Adipocyte (in vitro differentiated cells): ENCODE data around the gene BCL2.

Experiments used
- DNase-seq: peaks from one replicate; pipeline ENCODE4 v3.0.0-alpha.2; 2015; ENCODE audit warnings: low read depth
- H3K27me3 ChIP-seq: replicated peaks from 2 replicates; pipeline ENCODE4 v1.7.0; 2013; ENCODE audit warnings: mild to moderate bottlenecking, low read length, moderate library complexity; ENCODE audit not compliant: control insufficient read depth, insufficient read depth
- H3K36me3 ChIP-seq: 2 replicates; pipeline ENCODE4 v1.7.0; 2013; ENCODE audit warnings: low read length, mild to moderate bottlenecking, moderate library complexity; ENCODE audit not compliant: control insufficient read depth, insufficient read depth, severe bottlenecking
- H3K4me1 ChIP-seq: 2 replicates; pipeline ENCODE4 v1.7.0; 2013; ENCODE audit warnings: mild to moderate bottlenecking, low read length, moderate library complexity; ENCODE audit not compliant: control insufficient read depth, insufficient read depth
- H3K4me3 ChIP-seq: 2 replicates; pipeline ENCODE4 v1.7.0; 2013; ENCODE audit warnings: mild to moderate bottlenecking, low read length, moderate library complexity
- H3K9ac ChIP-seq: 2 replicates; pipeline ENCODE4 v1.7.0; 2013; ENCODE audit warnings: mild to moderate bottlenecking, low read length, moderate library complexity
- H3K9me3 ChIP-seq: 2 replicates; pipeline ENCODE4 v1.7.0; 2013; ENCODE audit warnings: mild to moderate bottlenecking, low read length, moderate library complexity; ENCODE audit not compliant: control insufficient read depth

The BCL2 gene

GRCh38 chr18:63099848-63100629 lies 219.5 kb downstream of the BCL2 start:
- no peaks in the 10 kb centered on the region for H3K36me3 ChIP-seq
- H3K9ac ChIP-seq: no peak overlapping the region
- no peak overlapping the region for H3K4me3 ChIP-seq
- no peak for DNase-seq
- peaks cover 4% of the 10 kb centered on the region for H3K4me1 ChIP-seq
- H3K9me3 ChIP-seq: no peaks in the 10 kb centered on the region
- H3K27me3 ChIP-seq: peaks cover 46% of the 10 kb centered on the region

GRCh38 chr18:63099091-63099840 lies 220.3 kb downstream of the BCL2 start:
- Histone ChIP-seq H3K36me3 (no peaks in the 10 kb centered on the region), H3K4me1 (peaks cover 4% of the 10 kb centered on the region), H3K9me3 (no peaks in the 10 kb centered on the region), H3K9ac (no peak overlapping the region), H3K4me3 (no peak overlapping the region), H3K27me3 (peaks cover 48% of the 10 kb centered on the region)
- DNase-seq: no peak

GRCh38 chr18:63098018-63098981 lies 221.3 kb downstream of the BCL2 start:
- Histone ChIP-seq H3K36me3 (no peaks in the 10 kb centered on the region), H3K4me1 (peaks cover 4% of the 10 kb centered on the region), H3K4me3 (no peak overlapping the region), H3K27me3 (peaks cover 55% of the 10 kb centered on the region), H3K9me3 (no peaks in the 10 kb centered on the region), H3K9ac (no peak overlapping the region)
- no peak for DNase-seq

GRCh38 chr18:63097178-63097577 lies 222.4 kb downstream of the BCL2 start:
- Histone ChIP-seq H3K36me3 (no peaks in the 10 kb centered on the region), H3K4me3 (no peak overlapping the region), H3K9ac (no peak overlapping the region), H3K9me3 (no peaks in the 10 kb centered on the region), H3K4me1 (peaks cover 4% of the 10 kb centered on the region), H3K27me3 (peaks cover 55% of the 10 kb centered on the region)
- DNase-seq: no peak

DNA sequence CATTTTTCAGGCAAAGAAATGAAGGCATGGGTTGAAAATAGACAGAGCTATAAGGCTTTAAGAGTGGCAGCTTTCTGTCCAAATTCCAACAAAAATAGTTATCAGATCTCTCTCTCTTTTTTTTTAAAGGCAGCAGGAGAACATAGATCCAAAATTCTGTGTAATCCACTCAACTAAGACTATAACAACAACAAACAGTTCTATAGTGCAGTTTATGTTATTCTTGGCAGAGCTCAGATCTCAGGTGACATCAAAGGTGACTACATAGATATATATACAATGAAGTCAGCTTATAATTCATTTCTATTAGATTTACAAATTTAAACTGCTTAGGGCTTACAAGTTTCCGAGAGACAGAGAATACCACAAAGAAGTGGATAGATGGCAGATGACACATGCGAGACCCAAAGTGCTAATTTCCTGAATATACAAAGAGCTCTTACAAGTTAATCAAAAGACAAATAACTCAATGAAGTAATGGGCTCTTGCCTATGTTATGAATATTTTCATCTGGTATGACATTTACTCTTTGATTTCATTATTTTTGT lies 223.2 kb downstream of the BCL2 start:
- H3K4me1 ChIP-seq: peaks cover 4% of the 10 kb centered on the region
- H3K36me3 ChIP-seq: no peaks in the 10 kb centered on the region
- H3K27me3 ChIP-seq: peaks cover 54% of the 10 kb centered on the region
- H3K9me3 ChIP-seq: no peaks in the 10 kb centered on the region
- no peak overlapping the region for H3K4me3 ChIP-seq
- no peak overlapping the region for H3K9ac ChIP-seq
- DNase-seq: no peak

DNA sequence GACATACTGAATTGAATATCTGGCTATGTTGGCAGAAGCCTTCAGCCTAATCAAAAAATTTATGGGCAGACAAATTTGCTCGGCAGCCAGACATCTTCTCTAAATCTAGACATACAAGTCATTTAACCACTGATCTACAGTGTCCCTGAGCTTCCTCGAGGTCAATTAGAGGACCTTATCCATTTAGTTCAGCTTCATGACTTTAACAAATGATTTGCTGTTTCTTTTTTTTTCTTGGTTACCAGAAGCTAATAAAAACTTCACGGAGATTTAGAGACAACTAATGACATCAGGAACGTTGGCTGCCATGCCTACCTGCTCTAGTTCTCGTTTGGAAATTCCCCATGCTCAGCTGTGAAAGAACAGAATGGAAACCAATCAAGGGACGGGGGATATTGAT lies 223.8 kb downstream of the BCL2 start:
- DNase-seq: no peak
- no peak overlapping the region for H3K9ac ChIP-seq
- H3K4me1 ChIP-seq: peaks cover 4% of the 10 kb centered on the region
- H3K4me3 ChIP-seq: no peak overlapping the region
- H3K36me3 ChIP-seq: no peaks in the 10 kb centered on the region
- no peaks in the 10 kb centered on the region for H3K9me3 ChIP-seq
- peaks cover 53% of the 10 kb centered on the region for H3K27me3 ChIP-seq

DNA sequence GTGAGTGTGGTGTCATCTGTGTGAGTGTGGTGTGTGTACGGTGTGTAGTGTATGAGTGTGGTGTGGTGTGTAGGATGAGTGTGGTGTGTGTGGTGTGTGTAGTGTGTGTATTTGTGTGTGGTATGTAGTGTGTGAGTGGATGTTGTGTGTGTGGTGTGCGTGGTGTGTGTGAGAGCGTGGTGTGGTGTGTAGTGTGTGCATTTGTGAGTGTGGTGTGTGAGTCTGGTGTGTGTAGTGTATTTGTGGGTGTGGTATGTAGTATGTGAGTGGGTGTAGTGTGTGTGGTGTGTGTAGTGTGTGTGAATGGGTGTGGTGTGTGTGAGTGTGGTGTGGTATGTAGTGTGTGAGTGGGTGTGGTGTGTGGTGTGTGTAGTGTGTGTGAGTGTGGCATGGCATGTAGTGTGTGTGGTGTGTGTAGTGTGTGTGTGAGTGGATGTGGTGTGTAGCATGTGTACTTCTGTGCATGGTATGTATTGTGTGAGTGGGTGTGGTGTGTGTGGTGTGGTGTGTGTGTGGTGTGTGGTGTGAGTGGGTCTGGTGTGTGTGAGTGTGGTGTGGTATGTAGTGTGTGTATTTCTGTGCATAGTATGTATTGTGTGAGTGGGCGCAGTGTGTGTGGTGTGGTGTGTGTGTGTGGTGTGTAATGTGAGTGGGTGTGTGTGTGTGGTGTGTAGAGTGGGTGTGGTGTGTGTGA lies 227.8 kb downstream of the BCL2 start:
- Histone ChIP-seq H3K4me1 (peaks cover 6% of the 10 kb centered on the region), H3K27me3 (peaks cover 39% of the 10 kb centered on the region), H3K9ac (no peak overlapping the region), H3K9me3 (no peaks in the 10 kb centered on the region), H3K36me3 (no peaks in the 10 kb centered on the region), H3K4me3 (no peak overlapping the region)
- DNase-seq: no peak

GRCh38 chr18:63090334-63090733 lies 229.2 kb downstream of the BCL2 start:
- H3K9me3 ChIP-seq: no peaks in the 10 kb centered on the region
- H3K27me3 ChIP-seq: peaks cover 29% of the 10 kb centered on the region
- H3K36me3 ChIP-seq: no peaks in the 10 kb centered on the region
- no peak overlapping the region for H3K9ac ChIP-seq
- H3K4me1 ChIP-seq: peaks cover 6% of the 10 kb centered on the region
- no peak overlapping the region for H3K4me3 ChIP-seq
- DNase-seq: no peak

- Histone ChIP-seq H3K9ac (no peak overlapping the region), H3K36me3 (no peaks in the 10 kb centered on the region), H3K27me3 (peaks cover 26% of the 10 kb centered on the region), H3K9me3 (no peaks in the 10 kb centered on the region), H3K4me3 (no peak overlapping the region), H3K4me1 (peaks cover 6% of the 10 kb centered on the region)
- no peak for DNase-seq
Measured at GRCh38 chr18:63089041-63089440, 230.5 kb downstream of the BCL2 start.

DNA sequence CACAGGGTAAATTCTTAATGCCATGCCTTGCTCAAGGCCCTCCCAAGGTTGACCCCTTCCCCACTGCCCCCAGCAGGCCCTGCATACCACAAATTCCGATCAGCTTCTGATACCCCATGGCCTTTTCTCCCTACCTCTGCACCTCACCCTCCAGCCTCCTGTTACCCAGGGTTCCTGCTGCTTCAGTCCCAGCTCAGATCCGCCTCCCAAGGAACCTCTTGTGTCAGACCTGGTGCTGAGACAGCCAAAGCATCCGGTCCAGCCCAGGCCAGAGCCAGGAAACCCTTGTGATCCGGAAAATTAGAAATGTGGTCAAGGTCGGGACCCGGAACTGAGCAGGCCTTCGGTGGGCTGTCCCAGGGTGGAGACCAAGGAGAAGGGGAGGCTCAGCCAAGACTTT lies 231.3 kb downstream of the BCL2 start:
- no peak overlapping the region for H3K4me3 ChIP-seq
- no peak overlapping the region for H3K9ac ChIP-seq
- DNase-seq: no peak
- H3K4me1 ChIP-seq: peaks cover 6% of the 10 kb centered on the region
- no peaks in the 10 kb centered on the region for H3K36me3 ChIP-seq
- no peaks in the 10 kb centered on the region for H3K9me3 ChIP-seq
- peaks cover 20% of the 10 kb centered on the region for H3K27me3 ChIP-seq
